Measurements from ENCODE around the gene TAF11L6. TPM values are rescaled to one million over a fixed set of nuclear protein-coding genes. Genes with fewer than 3 reads are reported as not detected.
"Not testable (repeated sequence)": the region's sequence is repeated elsewhere in the genome, so short reads cannot be mapped to it uniquely, and the experiment has no call there.

TAF11L6 gene
- polyA plus RNA-seq, 1 of the 3 experiments (the other 2 are of a cell fraction), result not detected

DNA sequence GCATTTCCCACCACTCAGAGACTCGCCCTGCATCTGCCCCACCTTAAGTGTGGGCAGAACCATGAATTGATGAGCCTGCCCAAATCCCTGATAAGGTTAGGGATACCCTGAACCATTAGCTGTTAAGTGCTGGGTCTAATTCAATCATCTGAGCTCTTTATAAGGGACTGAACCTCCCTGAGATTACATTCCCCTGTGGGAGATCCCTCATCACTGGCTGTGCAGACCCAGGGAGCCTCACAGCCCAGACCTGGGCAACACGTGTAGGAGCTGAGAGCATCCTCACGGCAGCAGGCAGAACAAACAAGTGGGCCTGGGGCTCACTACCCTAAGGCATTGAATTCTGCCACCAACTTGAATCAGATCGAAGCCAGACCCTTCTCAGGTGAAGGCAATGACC, 31.0 kb upstream of the TAF11L6 start:
- no peaks in the 10 kb centered on the region for H4K20me1 ChIP-seq (ENCODE audit: insufficient read depth)
- no peaks in the 10 kb centered on the region for H3K9me2 ChIP-seq
- no peak overlapping the region for H3K4me2 ChIP-seq
- H3K9me3 ChIP-seq, result no peaks in the 10 kb centered on the region
- no peak overlapping the region for H2AFZ ChIP-seq (ENCODE audit: low read depth)
- no peak overlapping the region for H3K9ac ChIP-seq
- H3K36me3 ChIP-seq (replicated peaks in 1 of 2; ENCODE audit: control insufficient read depth in 1 of 2, insufficient read depth in 2 of 2, low read length in 1 of 2), result no peaks in the 10 kb centered on the region
- TF ChIP-seq JUND (IDR thresholded peaks at IDR 0.05), result no peak
- no peak for TF ChIP-seq POLR2AphosphoS5 (IDR thresholded peaks at IDR 0.05; ENCODE audit: low read depth, low read length)
- no peak for TF ChIP-seq SIN3A (IDR thresholded peaks at IDR 0.05; ENCODE audit: borderline replicate concordance, low read depth, low read length)
- no peaks in the 10 kb centered on the region for H3K27me3 ChIP-seq (ENCODE audit: insufficient read depth)
- no peaks in the 10 kb centered on the region for H3F3A ChIP-seq (replicated peaks; ENCODE audit: insufficient read depth)
- POLR2A ChIA-PET, result no interaction called here
- CTCF ChIA-PET, result no interaction called here
- no peak overlapping the region for H3K4me3 ChIP-seq (ENCODE audit: low read depth in 2 of 2, low read length in 1 of 2)
- no peak overlapping the region for H3K27ac ChIP-seq (ENCODE audit: low read depth in 2 of 2, low read length in 1 of 2)
- 24% methylated on average over 3 of the region's 4 CpGs for WGBS (ENCODE audit: low lambda C conversion rate)
- H3K79me2 ChIP-seq (ENCODE audit: insufficient read depth), result no peaks in the 10 kb centered on the region
- no peaks in the 10 kb centered on the region for H3K4me1 ChIP-seq (ENCODE audit: control insufficient read depth in 1 of 2, insufficient read depth in 2 of 2, low read depth in 1 of 2, low read length in 1 of 2)
- DNase-seq, result peak; percentile 34

DNA sequence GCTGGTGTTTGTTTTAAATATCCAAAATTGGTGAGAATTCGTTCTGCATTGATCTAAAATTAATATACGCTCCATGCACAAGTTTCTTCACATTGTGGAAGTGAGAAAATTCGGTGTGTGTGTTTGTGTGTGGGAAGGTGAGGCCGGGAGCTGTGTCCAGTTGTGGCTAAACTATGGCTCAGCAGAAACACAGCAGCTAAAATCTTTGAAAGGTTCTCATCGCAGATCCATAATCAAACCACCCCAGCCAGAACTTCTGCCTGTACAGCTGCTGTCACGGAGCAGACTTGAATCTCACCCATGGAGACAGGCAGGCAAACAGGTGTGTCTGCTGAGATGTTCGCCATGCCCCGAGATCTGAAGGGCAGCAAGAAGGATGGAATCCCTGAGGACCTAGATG, 30.5 kb upstream of the TAF11L6 start, which contains the start of gene TAF11L2:
Gene TAF11L2, plus strand, starts transcription at position 301 of the 400 bp plus-strand sequence.
- CTCF ChIA-PET; H3K36me3 ChIP-seq (replicated peaks in 1 of 2; ENCODE audit: control insufficient read depth in 1 of 2, insufficient read depth in 2 of 2, low read length in 1 of 2); H3K27ac ChIP-seq (ENCODE audit: low read depth in 2 of 2, low read length in 1 of 2); H3K4me3 ChIP-seq (ENCODE audit: low read depth in 2 of 2, low read length in 1 of 2); H3K79me2 ChIP-seq (ENCODE audit: insufficient read depth); H4K20me1 ChIP-seq (ENCODE audit: insufficient read depth); DNase-seq; H3K27me3 ChIP-seq (ENCODE audit: insufficient read depth); POLR2A ChIA-PET; H3F3A ChIP-seq (replicated peaks; ENCODE audit: insufficient read depth); H3K9me2 ChIP-seq; H3K9ac ChIP-seq; H2AFZ ChIP-seq (ENCODE audit: low read depth); H3K4me2 ChIP-seq; H3K9me3 ChIP-seq; H3K4me1 ChIP-seq (ENCODE audit: control insufficient read depth in 1 of 2, insufficient read depth in 2 of 2, low read depth in 1 of 2, low read length in 1 of 2): not testable (repeated sequence)
- 41% methylated on average over 8 of the region's 8 CpGs for WGBS (ENCODE audit: low lambda C conversion rate)

DNA sequence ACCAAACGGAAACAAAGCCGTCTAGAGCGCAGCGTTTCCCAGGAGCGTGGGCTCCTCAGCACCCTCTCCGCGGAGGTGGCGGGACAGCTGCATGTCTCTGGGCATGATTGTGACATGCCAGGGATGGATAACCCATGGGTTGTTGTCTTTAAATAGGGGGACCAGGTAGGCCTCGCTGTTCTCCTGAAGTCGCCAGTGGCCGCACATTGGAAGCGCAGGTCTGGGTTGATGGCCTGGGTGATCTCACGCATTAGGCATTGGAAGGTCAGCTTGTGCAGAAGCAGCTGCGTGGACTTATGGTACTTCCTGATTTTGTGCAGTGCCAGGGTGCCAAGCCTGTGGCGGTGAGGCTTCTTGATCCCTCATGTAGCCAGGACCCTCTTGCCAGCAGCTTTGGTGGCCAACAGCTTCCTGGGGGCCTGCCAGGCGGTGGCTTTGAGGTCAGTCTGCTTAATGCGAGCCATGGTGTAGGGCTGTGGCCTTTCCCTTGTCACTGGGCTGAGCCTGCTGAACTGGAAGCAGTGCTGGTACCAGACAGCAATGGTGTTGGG, 16.6 kb upstream of the TAF11L6 start:
- Histone ChIP-seq H3F3A (replicated peaks; ENCODE audit: insufficient read depth) (no peaks in the 10 kb centered on the region), H3K27me3 (ENCODE audit: insufficient read depth) (no peaks in the 10 kb centered on the region), H3K9me3 (no peaks in the 10 kb centered on the region), H3K4me3 (ENCODE audit: low read depth in 2 of 2, low read length in 1 of 2) (no peak overlapping the region), H3K9ac (no peak overlapping the region), H3K4me2 (no peak overlapping the region), H3K27ac (ENCODE audit: low read depth in 2 of 2, low read length in 1 of 2) (no peak overlapping the region), H2AFZ (ENCODE audit: low read depth) (no peak overlapping the region), H3K4me1 (ENCODE audit: control insufficient read depth in 1 of 2, insufficient read depth in 2 of 2, low read depth in 1 of 2, low read length in 1 of 2) (no peaks in the 10 kb centered on the region), H3K9me2 (no peaks in the 10 kb centered on the region), H4K20me1 (ENCODE audit: insufficient read depth) (no peaks in the 10 kb centered on the region), H3K36me3 (replicated peaks in 1 of 2; ENCODE audit: control insufficient read depth in 1 of 2, insufficient read depth in 2 of 2, low read length in 1 of 2) (no peaks in the 10 kb centered on the region), H3K79me2 (ENCODE audit: insufficient read depth) (no peaks in the 10 kb centered on the region)
- no peak for TF ChIP-seq NRF1 (IDR thresholded peaks at IDR 0.05; ENCODE audit: low read depth, low read length)
- TF ChIP-seq CHD2 (IDR thresholded peaks at IDR 0.05; ENCODE audit: low read length, partially characterized antibody), result no peak
- TF ChIP-seq RFX5 (IDR thresholded peaks at IDR 0.05; ENCODE audit: low read length), result no peak
- POLR2A ChIA-PET, result no interaction called here
- 80% methylated on average over 13 of the region's 17 CpGs for WGBS (ENCODE audit: low lambda C conversion rate)
- CTCF ChIA-PET, result no interaction called here
- no peak for DNase-seq

DNA sequence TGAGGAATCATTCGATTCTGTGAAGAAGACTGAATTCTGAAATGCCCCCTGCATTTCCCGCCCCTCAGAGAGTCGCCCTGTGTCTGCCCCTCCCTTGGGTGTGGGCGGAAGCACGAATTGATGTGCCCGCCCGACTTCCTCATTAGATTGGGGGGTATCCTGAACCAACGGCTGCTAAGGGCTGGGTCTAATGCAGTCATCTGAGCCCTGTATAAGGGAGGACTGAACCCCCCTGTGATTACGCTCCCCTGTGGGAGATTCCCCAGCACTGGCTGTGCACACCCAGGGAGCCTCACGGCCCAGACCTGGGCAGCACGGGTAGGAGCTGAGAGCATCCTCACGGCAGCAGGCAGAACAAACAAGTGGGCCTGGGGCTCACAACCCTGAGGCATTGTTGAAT, 10.9 kb upstream of the TAF11L6 start:
- DNase-seq; H3K36me3 ChIP-seq (replicated peaks in 1 of 2; ENCODE audit: control insufficient read depth in 1 of 2, insufficient read depth in 2 of 2, low read length in 1 of 2); H3K4me1 ChIP-seq (ENCODE audit: control insufficient read depth in 1 of 2, insufficient read depth in 2 of 2, low read depth in 1 of 2, low read length in 1 of 2); H3K9ac ChIP-seq; H3K79me2 ChIP-seq (ENCODE audit: insufficient read depth); H2AFZ ChIP-seq (ENCODE audit: low read depth); H3K27me3 ChIP-seq (ENCODE audit: insufficient read depth); CTCF ChIA-PET; H3K4me3 ChIP-seq (ENCODE audit: low read depth in 2 of 2, low read length in 1 of 2); H4K20me1 ChIP-seq (ENCODE audit: insufficient read depth); H3K4me2 ChIP-seq; H3K9me3 ChIP-seq; H3F3A ChIP-seq (replicated peaks; ENCODE audit: insufficient read depth); POLR2A ChIA-PET; H3K9me2 ChIP-seq; H3K27ac ChIP-seq (ENCODE audit: low read depth in 2 of 2, low read length in 1 of 2): not testable (repeated sequence)
- 44% methylated on average over 12 of the region's 12 CpGs for WGBS (ENCODE audit: low lambda C conversion rate)

DNA sequence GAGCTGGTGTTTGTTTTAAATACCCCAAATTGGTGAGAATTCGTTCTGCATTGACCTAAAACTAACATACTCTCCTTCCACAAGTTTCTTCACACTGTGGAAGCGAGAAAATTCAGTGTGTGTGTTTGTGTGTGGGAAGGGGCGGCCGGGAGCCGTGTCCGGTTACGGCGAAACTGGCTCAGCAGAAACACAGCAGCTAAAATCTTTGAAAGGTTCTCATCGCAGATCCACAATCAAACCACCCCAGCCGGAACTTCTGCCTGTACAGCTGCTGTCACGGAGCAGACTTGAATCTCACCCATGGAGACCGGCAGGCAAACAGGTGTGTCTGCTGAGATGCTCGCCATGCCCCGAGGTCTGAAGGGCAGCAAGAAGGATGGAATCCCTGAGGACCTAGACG, 10.4 kb upstream of the TAF11L6 start, which contains the start of gene TAF11L3:
Gene TAF11L3, plus strand, starts transcription at position 301 of the 400 bp plus-strand sequence.
- H3K79me2 ChIP-seq (ENCODE audit: insufficient read depth); H3K9me2 ChIP-seq; H3K36me3 ChIP-seq (replicated peaks in 1 of 2; ENCODE audit: control insufficient read depth in 1 of 2, insufficient read depth in 2 of 2, low read length in 1 of 2); H4K20me1 ChIP-seq (ENCODE audit: insufficient read depth); H3K27ac ChIP-seq (ENCODE audit: low read depth in 2 of 2, low read length in 1 of 2); H3K4me1 ChIP-seq (ENCODE audit: control insufficient read depth in 1 of 2, insufficient read depth in 2 of 2, low read depth in 1 of 2, low read length in 1 of 2); DNase-seq; H3K27me3 ChIP-seq (ENCODE audit: insufficient read depth); CTCF ChIA-PET; H2AFZ ChIP-seq (ENCODE audit: low read depth); H3K9ac ChIP-seq; POLR2A ChIA-PET; H3K4me3 ChIP-seq (ENCODE audit: low read depth in 2 of 2, low read length in 1 of 2); H3F3A ChIP-seq (replicated peaks; ENCODE audit: insufficient read depth); H3K4me2 ChIP-seq; H3K9me3 ChIP-seq: not testable (repeated sequence)
- no CpG with 5 or more reads among the region's 15 CpGs for WGBS (ENCODE audit: low lambda C conversion rate)

DNA sequence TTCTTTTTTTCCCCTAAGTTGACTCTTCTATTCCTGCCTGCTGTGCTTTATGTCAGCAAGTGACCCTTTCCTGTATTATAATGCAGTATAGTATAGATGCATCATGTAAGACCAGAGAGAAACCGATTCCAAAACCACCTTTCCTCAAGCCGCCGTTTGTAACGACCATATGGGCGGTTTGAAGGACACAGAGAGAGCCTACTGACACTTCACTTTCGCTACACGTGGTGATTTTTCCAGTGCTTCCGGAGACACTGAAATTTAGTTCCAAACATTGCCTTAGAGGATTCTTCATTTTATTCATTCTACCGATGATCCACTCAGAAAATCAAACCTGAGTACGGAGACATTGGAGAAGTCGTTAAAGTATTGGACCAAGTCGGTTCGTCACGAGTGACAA, 9.0 kb upstream of the TAF11L6 start:
- H3K79me2 ChIP-seq (ENCODE audit: insufficient read depth); H3K4me3 ChIP-seq (ENCODE audit: low read depth in 2 of 2, low read length in 1 of 2); H3K27ac ChIP-seq (ENCODE audit: low read depth in 2 of 2, low read length in 1 of 2); H4K20me1 ChIP-seq (ENCODE audit: insufficient read depth); H3K9me3 ChIP-seq; H3K36me3 ChIP-seq (replicated peaks in 1 of 2; ENCODE audit: control insufficient read depth in 1 of 2, insufficient read depth in 2 of 2, low read length in 1 of 2); H3K4me1 ChIP-seq (ENCODE audit: control insufficient read depth in 1 of 2, insufficient read depth in 2 of 2, low read depth in 1 of 2, low read length in 1 of 2); H3F3A ChIP-seq (replicated peaks; ENCODE audit: insufficient read depth); DNase-seq; CTCF ChIA-PET; H2AFZ ChIP-seq (ENCODE audit: low read depth); H3K27me3 ChIP-seq (ENCODE audit: insufficient read depth); POLR2A ChIA-PET; H3K4me2 ChIP-seq; H3K9me2 ChIP-seq; H3K9ac ChIP-seq: not testable (repeated sequence)
- 62% methylated on average over 9 of the region's 14 CpGs for WGBS (ENCODE audit: low lambda C conversion rate)

Data from SK-N-SH (cell line).